OCI-LY1 (cell line): ENCODE results near the gene PHKB.

ENCODE experiments used
- H2AFZ ChIP-seq: fragments of 200-600 bp; sonication (generic), shearing (Covaris generic); 2 replicates; pipeline ENCODE4 v1.6.0; 2014; ENCODE audit warnings: antibody characterized with exemption, mild to moderate bottlenecking, low read length
- H3F3A ChIP-seq: fragments of 200-600 bp; sonication (generic), shearing (Covaris generic); 2 replicates; pipeline ENCODE4 v1.6.0; 2014; ENCODE audit warnings: mild to moderate bottlenecking, antibody characterized with exemption, low read length, moderate library complexity; ENCODE audit not compliant: insufficient read depth
- H3K27ac ChIP-seq: fragments of 200-600 bp; sonication (generic); 2 replicates; pipeline ENCODE4 v1.5.1; 2014; ENCODE audit warnings: low read length, mixed run types, mild to moderate bottlenecking, low read depth; ENCODE audit not compliant: poor library complexity, severe bottlenecking
- H3K27me3 ChIP-seq: fragments of 200-600 bp; sonication (generic); 2 replicates; pipeline ENCODE4 v1.6.0; 2014; ENCODE audit warnings: antibody characterized with exemption, mild to moderate bottlenecking, low read length, moderate library complexity; ENCODE audit not compliant: insufficient read depth
- H3K36me3 ChIP-seq: fragments of 200-600 bp; sonication (generic); 2 replicates; pipeline ENCODE4 v1.6.1; 2014; ENCODE audit warnings: mild to moderate bottlenecking, antibody characterized with exemption, low read length, moderate library complexity, mixed read lengths; ENCODE audit not compliant: insufficient read depth
- H3K4me1 ChIP-seq: fragments of 200-600 bp; sonication (generic); 2 replicates; pipeline ENCODE4 v1.5.1; 2014; ENCODE audit warnings: mild to moderate bottlenecking, low read length, moderate library complexity; ENCODE audit not compliant: insufficient read depth, severe bottlenecking
- H3K4me2 ChIP-seq: fragments of 200-600 bp; sonication (generic), shearing (Covaris generic); 2 replicates; pipeline ENCODE4 v1.6.1; 2014; ENCODE audit warnings: low read length
- H3K4me3 ChIP-seq: fragments of 200-600 bp; sonication (generic); 2 replicates; pipeline ENCODE4 v1.5.1; 2014; ENCODE audit warnings: low read length, low read depth, mild to moderate bottlenecking, mixed read lengths; ENCODE audit not compliant: poor library complexity, severe bottlenecking
- H3K79me2 ChIP-seq: fragments of 200-600 bp; shearing (Covaris generic); 2 replicates; pipeline ENCODE4 v1.6.1; 2016; ENCODE audit warnings: mixed run types, low read length, mixed read lengths; ENCODE audit not compliant: insufficient read depth
- H3K9ac ChIP-seq: fragments of 200-600 bp; sonication (generic), shearing (Covaris generic); 2 replicates; pipeline ENCODE4 v1.6.1; 2014; ENCODE audit warnings: mild to moderate bottlenecking, low read length, mixed read lengths
- H3K9me2 ChIP-seq: fragments of 200-600 bp; sonication (generic), shearing (Covaris generic); 2 replicates; pipeline ENCODE4 v1.6.1; 2014; ENCODE audit warnings: low read depth, mild to moderate bottlenecking, low read length, mixed read lengths
- H3K9me3 ChIP-seq: fragments of 200-600 bp; shearing (Covaris generic); 2 replicates; pipeline ENCODE4 v1.6.1; 2014; ENCODE audit warnings: low read length, mixed read lengths
- H4K20me1 ChIP-seq: fragments of 200-600 bp; sonication (generic), shearing (Covaris generic); 2 replicates; pipeline ENCODE4 v1.6.0; 2016; ENCODE audit warnings: mild to moderate bottlenecking, low read length; ENCODE audit not compliant: insufficient read depth
- EZH2 ChIP-seq: fragments of 200-600 bp; sonication (generic), shearing (Covaris generic); IDR thresholded peaks from 2 replicates; pipeline ENCODE4 v1.8.0; 2017; ENCODE audit warnings: borderline replicate concordance, mixed run types, mild to moderate bottlenecking, antibody characterized with exemption, low read length, moderate library complexity, mixed read lengths
- TF ChIP-seq, protein P1 (sequence below): fragments of 200-600 bp; sonication (generic), shearing (Covaris generic); IDR thresholded peaks from 2 replicates; pipeline ENCODE4 v1.5.1; 2017; ENCODE audit warnings: mild to moderate bottlenecking, antibody characterized with exemption, low read length, moderate library complexity, mixed read lengths

PHKB gene

GRCh38 chr16:47586121-47586520, 125.0 kb downstream of the PHKB start:
- Histone ChIP-seq H3K4me1 (peaks cover 8% of the 10 kb centered on the region), H3K36me3 (peaks cover 18% of the 10 kb centered on the region; the same call in 1 of the 2 replicates), H2AFZ (no peak overlapping the region), H3K9me2 (no peaks in the 10 kb centered on the region), H3F3A (no peaks in the 10 kb centered on the region), H3K27me3 (no peaks in the 10 kb centered on the region), H3K27ac (no peak overlapping the region), H4K20me1 (no peaks in the 10 kb centered on the region), H3K4me2 (no peak overlapping the region), H3K9me3 (no peaks in the 10 kb centered on the region), H3K9ac (no peak overlapping the region), H3K79me2 (no peaks in the 10 kb centered on the region), H3K4me3 (no peak overlapping the region)
- TF ChIP-seq EZH2: no peak
- TF ChIP-seq, protein P1, sequence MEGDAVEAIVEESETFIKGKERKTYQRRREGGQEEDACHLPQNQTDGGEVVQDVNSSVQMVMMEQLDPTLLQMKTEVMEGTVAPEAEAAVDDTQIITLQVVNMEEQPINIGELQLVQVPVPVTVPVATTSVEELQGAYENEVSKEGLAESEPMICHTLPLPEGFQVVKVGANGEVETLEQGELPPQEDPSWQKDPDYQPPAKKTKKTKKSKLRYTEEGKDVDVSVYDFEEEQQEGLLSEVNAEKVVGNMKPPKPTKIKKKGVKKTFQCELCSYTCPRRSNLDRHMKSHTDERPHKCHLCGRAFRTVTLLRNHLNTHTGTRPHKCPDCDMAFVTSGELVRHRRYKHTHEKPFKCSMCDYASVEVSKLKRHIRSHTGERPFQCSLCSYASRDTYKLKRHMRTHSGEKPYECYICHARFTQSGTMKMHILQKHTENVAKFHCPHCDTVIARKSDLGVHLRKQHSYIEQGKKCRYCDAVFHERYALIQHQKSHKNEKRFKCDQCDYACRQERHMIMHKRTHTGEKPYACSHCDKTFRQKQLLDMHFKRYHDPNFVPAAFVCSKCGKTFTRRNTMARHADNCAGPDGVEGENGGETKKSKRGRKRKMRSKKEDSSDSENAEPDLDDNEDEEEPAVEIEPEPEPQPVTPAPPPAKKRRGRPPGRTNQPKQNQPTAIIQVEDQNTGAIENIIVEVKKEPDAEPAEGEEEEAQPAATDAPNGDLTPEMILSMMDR: no peak

- Histone ChIP-seq H3K9me2 (no peaks in the 10 kb centered on the region), H3K9ac (no peak overlapping the region), H3K4me2 (no peak overlapping the region), H3F3A (no peaks in the 10 kb centered on the region), H3K36me3 (peaks cover 38% of the 10 kb centered on the region; the same call in 1 of the 2 replicates), H2AFZ (no peak overlapping the region), H4K20me1 (no peaks in the 10 kb centered on the region), H3K4me1 (peaks cover 8% of the 10 kb centered on the region), H3K4me3 (no peak overlapping the region), H3K79me2 (no peaks in the 10 kb centered on the region), H3K27me3 (no peaks in the 10 kb centered on the region), H3K27ac (no peak overlapping the region), H3K9me3 (no peaks in the 10 kb centered on the region)
- TF ChIP-seq, protein P1: no peak
- TF ChIP-seq EZH2: no peak
These were observed 129.3 kb downstream of the PHKB start for GRCh38 chr16:47590472-47590871.

DNA sequence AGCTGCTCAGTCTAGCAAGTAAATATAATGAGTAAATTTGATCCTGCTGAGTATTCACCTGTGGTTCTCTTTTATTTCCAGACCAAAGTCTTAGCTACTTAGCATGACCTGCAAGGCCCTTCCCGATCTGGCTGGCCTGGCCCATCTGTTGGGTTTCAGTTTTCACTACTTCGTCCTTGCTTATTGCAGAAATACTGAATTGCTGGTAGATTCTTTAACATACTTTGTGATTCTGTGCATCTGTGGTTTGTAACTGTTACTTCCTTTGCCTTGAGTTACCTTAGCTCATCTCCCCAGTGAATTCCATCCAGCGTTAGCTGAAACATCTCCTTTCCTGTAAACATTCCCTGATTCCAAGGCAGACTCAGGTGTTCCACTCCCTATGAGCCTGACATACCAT, 131.1 kb downstream of the PHKB start:
- TF ChIP-seq, protein P1: no peak
- no peak for TF ChIP-seq EZH2
- no peak overlapping the region for H3K9ac ChIP-seq
- H2AFZ ChIP-seq: no peak overlapping the region
- no peaks in the 10 kb centered on the region for H4K20me1 ChIP-seq
- no peaks in the 10 kb centered on the region for H3K4me1 ChIP-seq
- H3K36me3 ChIP-seq: peaks cover 47% of the 10 kb centered on the region; the same call in 1 of the 2 replicates
- no peak overlapping the region for H3K4me2 ChIP-seq
- no peaks in the 10 kb centered on the region for H3K79me2 ChIP-seq
- H3F3A ChIP-seq: no peaks in the 10 kb centered on the region
- H3K9me3 ChIP-seq: no peaks in the 10 kb centered on the region
- no peak overlapping the region for H3K27ac ChIP-seq
- H3K9me2 ChIP-seq: no peaks in the 10 kb centered on the region
- no peak overlapping the region for H3K4me3 ChIP-seq
- H3K27me3 ChIP-seq: no peaks in the 10 kb centered on the region
